Hematopoietic multipotent progenitor cell treated with erythropoietin and hydrocortisone succinate and interleukin-3 and kit ligand, for 15 days (in vitro differentiated cells): ENCODE measurements around the gene HEYL.
"Not testable (repeated sequence)": the region's sequence is repeated elsewhere in the genome, so short reads cannot be mapped to it uniquely, and the experiment has no call there.

ENCODE experiments used
- DNase-seq: peaks from one replicate; pipeline ENCODE4 v3.0.0-alpha.2; 2015; ENCODE audit warnings: low spot score

The HEYL gene

DNA sequence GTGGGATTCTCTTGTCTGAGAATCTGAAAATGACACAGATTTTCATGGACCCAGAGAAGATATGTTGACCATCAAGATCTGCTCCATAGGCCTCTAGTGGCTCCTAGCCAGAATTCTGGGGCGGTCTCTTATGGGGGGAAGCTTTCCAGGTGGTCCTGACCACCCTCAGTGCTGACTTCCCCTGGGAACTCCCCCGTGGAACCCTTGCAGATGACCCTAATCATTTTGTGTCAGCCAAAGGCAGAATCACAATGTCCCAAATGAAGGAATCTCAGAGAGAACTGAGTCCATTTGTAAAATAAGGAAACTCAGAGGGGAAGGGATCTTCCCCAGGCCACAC is 3.6 kb downstream of the HEYL start:
- DNase-seq: no peak

DNA sequence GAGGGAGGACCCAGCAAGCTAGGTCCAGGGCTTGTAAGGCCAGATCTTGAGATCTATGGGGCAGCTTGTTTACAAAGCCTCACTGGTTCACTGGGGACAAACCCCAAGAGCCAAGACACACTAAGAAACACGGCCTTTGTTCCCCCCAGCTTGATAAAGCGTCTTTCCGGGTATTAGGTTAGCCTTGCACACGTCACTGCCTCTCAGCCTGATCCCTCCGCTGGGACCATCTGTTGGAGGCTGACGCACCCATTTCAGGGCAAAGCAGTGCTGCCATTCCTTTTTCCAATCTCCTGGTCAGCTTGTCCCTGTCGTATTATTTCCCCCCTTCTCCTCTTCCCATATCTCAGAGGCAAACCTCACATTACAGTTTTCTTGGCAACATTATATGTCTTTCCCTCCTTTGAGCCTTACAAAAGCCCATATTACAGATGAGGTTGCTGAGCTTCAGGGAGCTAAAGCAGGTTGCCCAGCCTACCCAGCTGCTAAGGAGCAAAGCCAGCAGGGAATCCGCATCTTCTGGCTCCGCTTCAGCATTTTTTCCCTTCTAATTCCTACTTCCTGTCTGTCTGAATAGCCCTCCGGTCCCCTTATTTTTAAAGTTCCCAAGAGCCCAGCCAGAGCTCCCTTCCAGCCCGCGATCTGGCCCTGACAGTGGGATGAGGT is 4.1 kb downstream of the HEYL start:
- no peak for DNase-seq

DNA sequence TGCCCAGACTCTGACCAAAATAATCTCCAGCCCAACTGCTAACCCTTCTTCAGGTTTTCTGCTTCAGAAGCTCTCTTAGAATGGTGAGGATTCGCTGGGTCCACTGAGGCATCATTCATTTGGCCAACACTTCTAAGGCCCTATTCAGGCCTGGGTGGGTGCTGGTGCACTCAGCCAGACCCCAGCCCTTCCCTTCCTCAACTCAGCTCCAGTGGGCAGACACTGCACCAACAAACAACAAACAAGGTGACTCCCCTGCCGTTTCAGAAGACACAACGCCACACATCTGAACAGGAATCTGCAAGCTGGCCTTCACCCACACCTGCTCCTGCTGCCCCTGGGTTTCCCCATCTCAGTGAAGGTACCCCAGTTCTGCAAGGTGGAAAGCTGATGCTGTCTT is 6.0 kb downstream of the HEYL start:
- DNase-seq: no peak

GRCh38 chr1:39632682-39633417 is 6.6 kb downstream of the HEYL start:
- DNase-seq: no peak

DNA sequence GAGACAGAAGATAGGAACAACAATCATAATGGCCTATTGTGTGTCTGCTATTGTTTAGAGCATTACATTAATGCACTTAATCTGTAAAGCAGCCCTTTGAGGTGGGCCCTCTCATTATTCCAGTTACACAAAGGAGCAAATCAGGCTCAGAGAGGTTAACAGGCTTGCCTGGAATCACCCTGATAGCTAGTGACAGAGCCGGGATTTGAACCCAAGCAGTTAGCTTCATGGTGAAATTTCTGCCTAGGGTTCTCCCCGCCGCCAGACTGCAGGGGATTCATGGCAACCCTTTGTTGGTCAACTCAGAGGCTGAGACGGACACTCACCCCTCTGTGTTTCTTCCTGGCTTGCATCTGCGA is 7.1 kb downstream of the HEYL start:
- DNase-seq: no peak

DNA sequence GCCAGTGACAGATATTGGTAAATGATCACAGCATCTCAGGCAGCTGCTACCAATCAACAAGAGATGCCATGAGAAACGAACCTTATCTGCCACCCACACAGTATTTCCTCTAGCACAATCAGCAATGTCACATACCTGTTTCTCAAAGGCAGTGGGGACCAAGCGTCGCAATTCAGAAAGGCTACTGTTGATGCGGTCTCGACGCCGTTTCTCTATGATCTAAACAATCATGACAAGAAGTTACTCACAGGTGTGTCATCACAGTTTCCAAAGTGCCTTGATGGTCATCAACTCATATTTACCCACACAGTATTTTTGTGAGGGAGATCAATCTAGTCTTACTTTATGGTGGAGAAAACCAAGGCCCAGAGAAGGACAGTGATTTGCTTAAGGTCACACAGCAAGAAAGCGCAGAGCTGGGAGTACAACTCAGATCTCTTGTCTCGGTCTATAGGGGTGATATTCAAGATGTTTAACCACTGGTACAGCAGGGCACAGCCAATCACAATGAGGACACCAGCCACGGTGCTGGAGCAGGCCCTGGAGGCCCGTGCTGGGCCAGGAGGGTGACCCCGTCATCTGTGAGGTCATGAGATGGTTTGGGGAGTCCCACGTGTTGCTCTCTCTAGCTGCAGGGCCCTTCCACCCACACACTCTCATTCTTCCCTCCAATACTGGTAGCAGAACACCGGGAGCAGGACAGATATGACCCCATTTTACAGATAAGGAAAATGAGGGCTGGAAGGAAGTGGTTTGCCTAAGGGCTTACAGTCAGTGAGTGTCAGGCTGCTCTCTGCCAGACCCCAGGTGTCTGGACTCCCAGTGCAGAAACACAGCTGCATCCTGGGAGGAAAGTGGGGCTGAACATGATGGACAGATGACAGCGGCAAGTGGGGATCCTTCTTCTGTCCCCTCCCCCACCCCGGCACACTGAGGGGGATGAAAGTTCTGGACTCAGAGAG is 7.8 kb downstream of the HEYL start:
- no peak for DNase-seq

DNA sequence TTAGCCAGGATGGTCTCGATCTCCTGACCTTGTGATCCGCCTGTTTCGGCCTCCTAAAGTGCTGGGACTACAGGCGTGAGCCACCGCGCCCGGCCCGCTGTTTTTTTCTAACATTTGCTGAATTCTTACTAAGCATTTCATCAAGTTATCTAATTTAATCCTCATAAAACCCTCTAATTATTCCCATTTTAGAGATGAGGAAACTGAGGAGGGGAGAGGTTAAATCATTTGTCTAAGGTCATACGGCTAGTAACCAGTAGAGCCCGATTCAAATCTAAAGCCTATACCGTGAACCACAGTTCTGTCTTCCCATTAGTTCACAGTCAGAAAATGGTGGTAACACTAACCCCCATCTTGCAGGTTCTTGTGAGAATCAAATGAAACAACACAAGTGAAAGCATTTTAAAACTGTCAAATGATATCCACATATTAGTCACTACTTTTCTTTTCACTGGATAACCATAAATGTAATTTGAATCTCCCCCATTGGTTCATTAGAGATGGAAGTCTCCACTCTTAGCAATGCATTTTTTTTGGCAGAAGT is 10.6 kb downstream of the HEYL start:
- no peak for DNase-seq

GRCh38 chr1:39626646-39627045 is 12.8 kb downstream of the HEYL start:
- no peak for DNase-seq

DNA sequence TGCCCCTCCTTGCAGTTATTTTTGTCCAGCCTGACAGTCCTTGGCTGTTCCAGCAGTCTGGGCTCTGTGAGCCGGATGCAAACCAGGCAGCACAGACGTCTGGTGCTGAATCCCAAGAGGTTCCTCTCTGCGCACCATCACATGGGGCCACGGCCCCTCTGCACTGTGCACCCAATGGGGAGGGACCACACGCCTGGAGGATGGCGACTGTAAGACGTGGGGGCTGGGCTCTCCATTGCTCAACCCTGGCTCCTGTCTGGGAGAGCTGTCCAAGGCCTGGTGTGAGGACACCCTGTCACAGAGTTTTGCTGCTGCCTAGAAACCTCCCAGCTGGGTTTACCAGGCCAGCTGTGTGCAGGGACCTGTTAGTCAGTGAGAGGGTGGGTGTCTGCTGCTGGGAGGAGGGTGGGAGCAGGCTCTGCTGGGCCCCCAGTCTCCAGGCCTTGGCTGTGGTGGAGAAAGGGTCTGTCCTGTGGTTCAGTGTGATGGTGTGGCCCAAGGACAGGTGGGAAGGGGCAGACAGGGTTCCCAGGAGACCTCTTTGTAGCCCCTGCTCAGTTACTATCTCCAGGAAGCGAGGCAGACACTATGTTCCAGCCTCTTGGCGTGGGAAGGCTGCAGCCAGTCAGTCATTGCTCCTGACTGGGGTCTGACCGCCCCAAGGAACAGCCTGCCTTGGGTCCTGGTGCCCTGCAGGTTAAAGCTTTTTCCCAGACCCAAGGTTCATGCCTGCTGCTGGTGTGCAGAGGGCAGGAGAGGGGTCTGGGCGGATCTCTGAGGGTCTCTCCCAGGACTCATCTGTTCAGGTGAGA is 13.8 kb downstream of the HEYL start:
- no peak for DNase-seq

- DNase-seq: no peak
Observed at GRCh38 chr1:39625009-39625408, 14.4 kb downstream of the HEYL start.

- DNase-seq: no peak
Observed at GRCh38 chr1:39623053-39623452, 16.4 kb downstream of the HEYL start.

- DNase-seq: no peak
Observed at GRCh38 chr1:39622427-39622826, 17.0 kb downstream of the HEYL start.

DNA sequence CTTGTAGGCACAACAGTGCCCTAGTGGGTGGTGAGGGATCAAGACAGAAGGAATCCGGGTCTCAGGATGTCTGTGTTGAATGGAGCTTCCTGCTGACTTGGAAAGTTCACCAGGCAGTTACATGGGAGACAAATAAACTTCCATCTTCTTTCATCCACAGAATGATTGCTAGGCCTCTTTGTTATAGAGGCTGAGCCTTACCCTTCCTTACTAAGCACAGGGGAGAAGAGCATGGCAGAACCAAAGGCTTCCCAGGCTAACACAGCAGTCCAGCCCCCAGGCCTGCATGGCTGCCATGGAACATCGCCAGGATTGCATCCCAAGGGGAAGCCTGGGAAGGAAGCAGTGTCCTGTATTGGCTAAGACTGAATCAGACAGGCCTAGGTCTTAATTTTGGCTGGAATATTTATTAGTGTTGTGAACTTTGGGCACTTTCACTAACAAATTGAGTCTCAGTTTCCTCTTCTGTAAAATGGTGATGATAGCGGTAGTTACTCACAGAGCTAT is 18.7 kb downstream of the HEYL start:
- no peak for DNase-seq

DNA sequence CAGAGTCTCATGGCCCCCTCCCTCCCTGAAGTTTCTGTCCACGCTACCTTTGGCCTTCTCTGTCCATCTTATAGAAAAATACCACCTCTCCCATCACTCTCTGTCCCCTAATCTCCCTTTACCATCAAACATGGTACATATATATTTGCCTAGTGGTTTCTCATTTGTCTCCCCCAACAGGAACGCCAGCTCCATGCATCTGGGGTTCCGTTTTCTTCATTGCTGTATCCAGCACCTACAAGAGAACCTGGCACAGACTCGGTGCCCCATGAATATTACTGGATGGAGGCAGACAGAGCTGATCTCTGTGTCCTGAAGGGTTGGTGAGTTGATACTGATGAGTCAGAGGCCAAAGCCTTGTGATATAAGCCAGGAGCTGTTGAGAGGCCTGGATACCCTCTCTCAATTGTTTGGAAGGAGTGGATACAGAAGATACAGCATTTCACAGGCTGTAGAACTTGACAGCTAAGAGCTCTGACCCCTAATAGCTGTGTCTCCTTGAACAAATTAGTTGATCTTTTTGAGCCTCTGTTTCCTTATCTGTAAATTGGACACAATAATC is 21.9 kb downstream of the HEYL start:
- no peak for DNase-seq

GRCh38 chr1:39615086-39615673 is 24.3 kb downstream of the HEYL start:
- no peak for DNase-seq

DNA sequence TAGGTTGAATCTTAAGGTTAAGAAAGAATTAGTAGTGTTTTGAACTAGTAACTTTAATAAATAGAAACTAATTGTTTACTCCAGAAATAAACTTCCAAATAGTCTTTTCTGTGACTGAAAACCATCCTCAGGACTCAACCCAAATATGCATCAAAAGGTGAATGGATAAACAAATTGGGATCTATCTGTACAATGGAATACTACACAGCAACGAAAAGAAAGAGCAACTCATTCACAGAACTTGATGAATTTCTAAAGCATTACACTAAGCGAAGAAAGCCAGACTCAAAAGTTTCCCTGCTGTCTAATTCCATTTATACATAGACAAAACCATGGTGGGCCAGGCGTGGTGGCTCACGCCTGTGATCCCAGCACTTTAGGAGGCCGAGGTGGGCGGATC is 25.0 kb downstream of the HEYL start:
- no peak for DNase-seq

- DNase-seq: no peak
Observed at GRCh38 chr1:39613250-39613649, 26.2 kb downstream of the HEYL start.

GRCh38 chr1:39609618-39610331 is 29.7 kb downstream of the HEYL start:
- peak; percentile 59 for DNase-seq

DNA sequence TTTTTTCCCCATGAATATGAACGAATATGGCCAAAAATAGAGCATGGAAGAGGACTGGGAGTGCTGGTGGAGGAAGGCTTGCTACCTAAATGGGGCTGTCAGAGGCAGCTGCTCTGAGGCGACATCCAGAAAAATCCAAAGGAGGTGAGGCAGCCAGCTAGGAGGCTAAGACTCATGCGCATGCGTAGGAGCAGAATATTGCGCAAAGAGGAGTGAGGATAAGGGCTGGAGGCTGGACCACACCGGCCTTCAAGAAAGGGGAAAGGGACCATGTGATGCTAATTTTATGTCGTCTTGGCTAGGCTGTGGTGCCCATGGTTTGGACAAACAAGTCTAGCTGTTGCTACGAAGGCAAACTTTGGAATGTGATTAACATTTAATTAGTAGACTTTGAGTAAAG is 30.5 kb downstream of the HEYL start:
- no peak for DNase-seq

- DNase-seq: not testable (repeated sequence)
Observed at GRCh38 chr1:39603677-39604076, 35.8 kb downstream of the HEYL start.
